Naive thymus-derived CD4-positive, alpha-beta T cell (primary cell): ENCODE data around the gene FLNB. TPM values are rescaled to one million over a fixed set of nuclear protein-coding genes. Genes with fewer than 3 reads are reported as not detected.

ENCODE experiments used
- ATAC-seq: fragments of 150-1000 bp; cut with Tn5 transposase; 2 replicates; pipeline ENCODE4 v1.10.0; 2021; ENCODE audit warnings: mild to moderate bottlenecking, moderate library complexity
- CTCF ChIA-PET: fragments of 350-600 bp; sonication (Branson Sonifier 250); formaldehyde crosslinking; loops from one replicate; lab custom pipeline; 2021; ENCODE audit warnings: antibody characterized with exemption; lab: Charles Lee
- POLR2A ChIA-PET: fragments of 350-600 bp; sonication (Branson Sonifier 250); formaldehyde crosslinking; loops from one replicate; lab custom pipeline; 2021; ENCODE audit warnings: antibody characterized with exemption, inconsistent platforms; lab: Charles Lee
- DNase-seq, 9 donors: peaks; one replicate each; pipeline versions ENCODE4 v3.0.0 to v3.0.0-alpha.2; 2020 to 2022; ENCODE audit warnings: mixed read lengths in 1 of 9
- H3K27ac ChIP-seq: one replicate; pipeline ENCODE4 v1.7.0; 2013; ENCODE audit warnings: mild to moderate bottlenecking, low read depth, low read length, moderate library complexity
- H3K27me3 ChIP-seq, 2 donors: one replicate each; pipeline ENCODE4 v1.7.0; 2013; ENCODE audit warnings: low read length in 2 of 2, mild to moderate bottlenecking in 2 of 2, moderate library complexity in 2 of 2; ENCODE audit not compliant: control insufficient read depth in 2 of 2, insufficient read depth in 2 of 2
- H3K36me3 ChIP-seq, 3 experiments: 1 replicate in 2 of 3; 2 replicates in 1 of 3; pipeline ENCODE4 v1.7.0; 2013; ENCODE audit warnings: low read length in 3 of 3, mild to moderate bottlenecking in 3 of 3, moderate library complexity in 1 of 3; ENCODE audit not compliant: insufficient read depth in 3 of 3, control insufficient read depth in 2 of 3
- H3K4me1 ChIP-seq, 2 donors: one replicate each; pipeline ENCODE4 v1.7.0; 2013; ENCODE audit warnings: low read length in 2 of 2, mild to moderate bottlenecking in 2 of 2, moderate library complexity in 1 of 2; ENCODE audit not compliant: control insufficient read depth in 2 of 2, insufficient read depth in 2 of 2
- H3K4me3 ChIP-seq: 2 replicates; pipeline ENCODE4 v1.7.0; 2013; ENCODE audit warnings: mild to moderate bottlenecking, low read length
- H3K9me3 ChIP-seq, 3 experiments: 1 replicate in 2 of 3; 2 replicates in 1 of 3; pipeline ENCODE4 v1.7.0; 2013; ENCODE audit warnings: low read length in 3 of 3; ENCODE audit not compliant: control insufficient read depth in 2 of 3
- H3K27ac Mint-ChIP-seq, 9 donors: one replicate each; pipeline ENCODE4 v1.8.0; 2020 to 2022; ENCODE audit warnings: mixed read lengths in 9 of 9, mild to moderate bottlenecking in 8 of 9, moderate library complexity in 5 of 9, inconsistent platforms in 2 of 9
- H3K27me3 Mint-ChIP-seq, 5 donors: one replicate each; pipeline ENCODE4 v1.8.0; 2021 to 2022; ENCODE audit warnings: mixed read lengths in 5 of 5, mild to moderate bottlenecking in 1 of 5
- H3K36me3 Mint-ChIP-seq, 5 donors: one replicate each; pipeline ENCODE4 v1.8.0; 2020 to 2022; ENCODE audit warnings: mixed read lengths in 5 of 5, mild to moderate bottlenecking in 3 of 5, inconsistent platforms in 1 of 5
- H3K4me1 Mint-ChIP-seq, 7 donors: one replicate each; pipeline ENCODE4 v1.8.0; 2020 to 2022; ENCODE audit warnings: mixed read lengths in 7 of 7, mild to moderate bottlenecking in 3 of 7, inconsistent platforms in 1 of 7
- H3K4me3 Mint-ChIP-seq, 10 donors: one replicate each; pipeline ENCODE4 v1.8.0; 2020 to 2022; ENCODE audit warnings: mild to moderate bottlenecking in 10 of 10, mixed read lengths in 10 of 10, moderate library complexity in 6 of 10, inconsistent platforms in 2 of 10
- H3K9me3 Mint-ChIP-seq, 11 donors: one replicate each; pipeline ENCODE4 v1.8.0; 2020 to 2022; ENCODE audit warnings: mixed read lengths in 11 of 11, mild to moderate bottlenecking in 4 of 11, inconsistent platforms in 1 of 11, moderate library complexity in 1 of 11
- intact Hi-C, 2 donors: fragments of 100-400 bp; cut with micrococcal nuclease; formaldehyde crosslinking; loops; one replicate each; pipeline ENCODE4 v1.15.1; 2023
- polyA plus RNA-seq, 2 donors: library from polyadenylated mRNA; unstranded; fragments of 300-500 nt; fragmentation: Illumina TruSeq; gene quantifications; one replicate each; pipeline ENCODE4 v1.2.3, GENCODE V29; 2021
- total RNA-seq, 6 experiments: library from RNA in 5 of 6; stranded (reverse) in 5 of 6; gene quantifications; 1 replicate in 5 of 6; 2 replicates in 1 of 6; pipeline ENCODE4 v1.2.3 and lab custom pipeline; 2021 to 2026

The FLNB gene
- total and polyA plus RNA-seq, 7 experiments from 2014 or later = 15.7 to 66.7 (median 47.6) TPM

GRCh38 chr3:58184309-58184981, 176.2 kb downstream of the FLNB start:
- H3K27ac ChIP-seq = no peak overlapping the region
- POLR2A ChIA-PET = no interaction called here
- CTCF ChIA-PET = no interaction called here
- ATAC-seq (no peak), DNase-seq (no peak)
- H3K4me3 ChIP-seq = no peak overlapping the region
- Mint-ChIP-seq H3K36me3 (no peaks in the 10 kb centered on the region), H3K4me1 (peaks cover 0 to 3% (median 0%) of the 10 kb centered on the region in 7 donors), H3K27ac (no peak overlapping the region), H3K4me3 (no peak overlapping the region), H3K9me3 (no peaks in the 10 kb centered on the region), H3K27me3 (peaks cover 0 to 2% (median 0%) of the 10 kb centered on the region in 5 donors)
- no peaks in the 10 kb centered on the region for H3K9me3 ChIP-seq
- no peaks in the 10 kb centered on the region for H3K4me1 ChIP-seq
- H3K36me3 ChIP-seq = no peaks in the 10 kb centered on the region
- intact Hi-C loops = loop anchor here in 1 of 2 donors (10.0 kb wide), 1 partner anchor 230 kb away; no protein-coding TSS in a partner anchor
- no peaks in the 10 kb centered on the region for H3K27me3 ChIP-seq

GRCh38 chr3:58184982-58185360, 176.7 kb downstream of the FLNB start:
- Mint-ChIP-seq H3K27ac (no peak overlapping the region), H3K4me1 (peaks cover 0 to 3% (median 0%) of the 10 kb centered on the region in 7 donors), H3K4me3 (no peak overlapping the region), H3K36me3 (no peaks in the 10 kb centered on the region), H3K27me3 (peaks cover 0 to 2% (median 0%) of the 10 kb centered on the region in 5 donors), H3K9me3 (no peaks in the 10 kb centered on the region)
- DNase-seq (no peak), ATAC-seq (no peak)
- no peaks in the 10 kb centered on the region for H3K4me1 ChIP-seq
- H3K9me3 ChIP-seq = no peaks in the 10 kb centered on the region
- ChIA-PET POLR2A (no interaction called here), CTCF (no interaction called here)
- intact Hi-C loops = loop anchor here in 1 of 2 donors (5.0 to 10.0 kb wide), 2 partner anchors 230 to 447 kb away; no protein-coding TSS in a partner anchor
- no peak overlapping the region for H3K27ac ChIP-seq
- H3K27me3 ChIP-seq = no peaks in the 10 kb centered on the region
- no peak overlapping the region for H3K4me3 ChIP-seq
- no peaks in the 10 kb centered on the region for H3K36me3 ChIP-seq

DNA sequence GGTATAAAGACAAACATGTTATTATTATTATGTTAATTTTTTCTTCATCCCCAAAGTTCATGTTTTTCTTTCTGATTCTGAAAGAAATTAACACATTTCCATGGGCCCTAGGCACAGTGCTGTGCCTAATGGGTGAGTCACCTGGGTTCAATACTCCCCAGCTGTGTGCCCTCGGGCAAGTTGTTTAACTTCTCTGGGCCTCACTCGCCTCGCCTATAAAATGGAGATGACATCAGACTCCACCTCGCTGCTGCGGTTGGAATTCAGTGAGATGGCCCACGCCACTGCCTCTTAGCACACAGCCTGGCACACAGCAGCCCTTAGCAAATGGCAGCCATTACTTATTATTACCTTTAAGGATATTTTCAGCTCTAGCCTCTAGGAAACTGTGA, 179.9 kb downstream of the FLNB start:
- H3K4me3 ChIP-seq = no peak overlapping the region
- no peaks in the 10 kb centered on the region for H3K36me3 ChIP-seq
- H3K27me3 Mint-ChIP-seq = no peaks in the 10 kb centered on the region
- H3K27ac ChIP-seq = no peak overlapping the region
- intact Hi-C loops = loop anchor here in 1 of 2 donors (5.0 to 10.0 kb wide), 2 partner anchors 227 to 444 kb away; no protein-coding TSS in a partner anchor
- H3K36me3 Mint-ChIP-seq = no peaks in the 10 kb centered on the region
- ChIA-PET CTCF (interaction anchor here (0.6 to 1.8 kb wide), 6 partner anchors 12 to 118 kb away, joined by 3 to 19 read pairs (median 5); partner anchors contain the start of genes HTD2 and RPP14), POLR2A (no interaction called here)
- H3K4me3 Mint-ChIP-seq = no peak overlapping the region
- no peaks in the 10 kb centered on the region for H3K9me3 Mint-ChIP-seq
- DNase-seq (no peak), ATAC-seq (no peak)
- peaks cover 0 to 3% (median 0%) of the 10 kb centered on the region in 7 donors for H3K4me1 Mint-ChIP-seq
- H3K27ac Mint-ChIP-seq = no peak overlapping the region
- H3K9me3 ChIP-seq = no peaks in the 10 kb centered on the region
- H3K4me1 ChIP-seq = no peaks in the 10 kb centered on the region
- H3K27me3 ChIP-seq = no peaks in the 10 kb centered on the region

- Histone ChIP-seq H3K4me1 (no peaks in the 10 kb centered on the region), H3K9me3 (no peaks in the 10 kb centered on the region), H3K27ac (no peak overlapping the region), H3K4me3 (no peak overlapping the region), H3K36me3 (no peaks in the 10 kb centered on the region), H3K27me3 (no peaks in the 10 kb centered on the region)
- DNase-seq = no peak
- Mint-ChIP-seq H3K36me3 (no peaks in the 10 kb centered on the region), H3K27me3 (no peaks in the 10 kb centered on the region), H3K4me1 (peaks cover 0 to 3% (median 0%) of the 10 kb centered on the region in 7 donors), H3K27ac (no peak overlapping the region), H3K4me3 (no peak overlapping the region), H3K9me3 (no peaks in the 10 kb centered on the region)
- ChIA-PET POLR2A (no interaction called here), CTCF (interaction anchor here (1.8 kb wide), 1 partner anchor 29 kb away, joined by 19 read pairs; no protein-coding TSS in a partner anchor)
- no peak for ATAC-seq
- intact Hi-C loops = loop anchor here in 1 of 2 donors (5.0 to 10.0 kb wide), 2 partner anchors 226 to 443 kb away; no protein-coding TSS in a partner anchor
These were observed 180.8 kb downstream of the FLNB start for GRCh38 chr3:58188921-58189451.

DNA sequence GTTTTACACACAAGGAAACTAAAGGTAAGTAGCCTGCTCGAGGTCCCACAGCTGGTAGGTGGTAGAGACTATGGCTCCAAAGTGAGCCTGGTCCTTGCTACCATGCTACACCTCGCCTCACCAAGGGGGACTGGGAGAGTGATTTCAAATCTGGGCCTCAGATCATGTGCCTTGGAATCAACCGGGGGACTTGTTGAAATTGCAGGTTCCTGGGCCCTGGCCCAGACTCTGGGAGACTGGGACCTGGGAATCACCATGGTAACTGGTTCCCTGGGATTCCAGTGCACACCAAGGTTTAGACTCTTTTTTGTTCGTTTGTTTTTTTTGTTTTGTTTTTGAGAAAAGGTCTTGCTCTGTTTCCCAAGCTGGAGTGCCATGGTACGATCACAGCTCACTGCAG, 181.5 kb downstream of the FLNB start:
- Mint-ChIP-seq H3K36me3 (no peaks in the 10 kb centered on the region), H3K27ac (no peak overlapping the region), H3K4me1 (peaks cover 0 to 3% (median 0%) of the 10 kb centered on the region in 7 donors), H3K9me3 (no peaks in the 10 kb centered on the region), H3K27me3 (no peaks in the 10 kb centered on the region), H3K4me3 (no peak overlapping the region)
- Histone ChIP-seq H3K4me3 (no peak overlapping the region), H3K4me1 (no peaks in the 10 kb centered on the region), H3K27me3 (no peaks in the 10 kb centered on the region), H3K36me3 (no peaks in the 10 kb centered on the region), H3K27ac (no peak overlapping the region), H3K9me3 (no peaks in the 10 kb centered on the region)
- no peak for ATAC-seq
- ChIA-PET CTCF (interaction anchor here (1.4 kb wide), 1 partner anchor 28 kb away, joined by 4 read pairs; no protein-coding TSS in a partner anchor), POLR2A (no interaction called here)
- intact Hi-C loops = loop anchor here in 1 of 2 donors (5.0 to 10.0 kb wide), 2 partner anchors 225 to 443 kb away; no protein-coding TSS in a partner anchor
- no peak for DNase-seq

DNA sequence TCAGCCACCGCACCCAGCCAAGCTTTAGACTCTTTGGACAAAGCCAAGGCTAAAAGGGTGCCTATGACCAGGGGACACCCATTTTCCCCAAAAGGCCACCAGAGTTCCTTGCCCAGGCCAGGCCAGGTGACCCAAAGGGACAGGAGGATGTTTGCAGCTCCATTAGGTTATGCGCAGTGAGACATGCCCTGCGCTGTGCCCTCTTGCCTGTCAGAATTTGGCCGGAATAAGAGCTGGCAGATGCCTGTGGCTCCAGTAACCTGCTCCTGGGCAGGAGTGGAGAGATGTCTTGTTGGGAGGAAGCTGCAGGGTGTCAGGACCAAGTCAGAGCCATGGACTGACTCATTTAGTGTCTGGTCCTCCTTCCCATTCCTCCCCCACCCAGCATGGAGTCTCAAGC, 182.1 kb downstream of the FLNB start:
- Mint-ChIP-seq H3K27ac (no peak overlapping the region), H3K36me3 (no peaks in the 10 kb centered on the region), H3K4me1 (peaks cover 0 to 3% (median 0%) of the 10 kb centered on the region in 7 donors), H3K27me3 (no peaks in the 10 kb centered on the region), H3K9me3 (no peaks in the 10 kb centered on the region), H3K4me3 (no peak overlapping the region)
- ChIA-PET POLR2A (no interaction called here), CTCF (interaction anchor here (0.6 to 1.4 kb wide), 2 partner anchors 28 to 1865 kb away, joined by 3 to 4 read pairs; no protein-coding TSS in a partner anchor)
- Histone ChIP-seq H3K36me3 (no peaks in the 10 kb centered on the region), H3K4me1 (no peaks in the 10 kb centered on the region), H3K27me3 (no peaks in the 10 kb centered on the region), H3K4me3 (no peak overlapping the region), H3K9me3 (no peaks in the 10 kb centered on the region), H3K27ac (no peak overlapping the region)
- intact Hi-C loops = no loop called here
- no peak for DNase-seq
- no peak for ATAC-seq
